MM.1S (cell line): ENCODE results near the gene WDR1.

ENCODE experiments used
- CTCF ChIP-seq: fragments of 300-600 bp; sonication (generic); IDR thresholded peaks from 2 replicates; pipeline ENCODE4 v1.5.1; 2016; ENCODE audit warnings: antibody characterized with exemption, low read length, mixed read lengths
- EZH2 ChIP-seq: fragments of 300-600 bp; sonication (generic); optimal IDR thresholded peaks from 2 replicates; pipeline ENCODE3; 2017; ENCODE audit warnings: low read depth, mild to moderate bottlenecking, antibody characterized with exemption, low read length, mixed read lengths
- EZH2phosphoT487 ChIP-seq: fragments of 300-600 bp; sonication (generic); IDR thresholded peaks from 2 replicates; pipeline ENCODE4 v1.6.1; 2018; ENCODE audit warnings: antibody characterized with exemption, low read length

GRCh38 chr4:10085386-10085785 lies 31.2 kb downstream of the WDR1 start:
- TF ChIP-seq CTCF = no peak
- no peak for TF ChIP-seq EZH2
- TF ChIP-seq EZH2phosphoT487 = no peak
